ENCODE measurements around the gene RGL4.
"Not testable (repeated sequence)": the region's sequence is repeated elsewhere in the genome, so short reads cannot be mapped to it uniquely, and the experiment has no call there.

The RGL4 gene

GRCh38 chr22:23690713-23691112, at the start of gene RGL4:
TSS of gene RGL4 (plus strand) at chr22:23691013. CDS start at chr22:23692031, 1,018 bp downstream.
- no peak for DNase-seq

- not testable (repeated sequence) for DNase-seq
Observed at GRCh38 chr22:23646526-23646925, 44.3 kb upstream of the RGL4 start.

GRCh38 chr22:23649071-23649501, 41.7 kb upstream of the RGL4 start:
- no peak for DNase-seq

GRCh38 chr22:23651676-23652075, 39.1 kb upstream of the RGL4 start:
- DNase-seq, result no peak

GRCh38 chr22:23652286-23652685, 38.5 kb upstream of the RGL4 start:
- no peak for DNase-seq

GRCh38 chr22:23652711-23653110, 38.1 kb upstream of the RGL4 start:
- DNase-seq, result no peak

- DNase-seq, result no peak
Observed at GRCh38 chr22:23655891-23656475, 34.8 kb upstream of the RGL4 start.

GRCh38 chr22:23657727-23658126, 33.1 kb upstream of the RGL4 start:
- DNase-seq, result no peak

GRCh38 chr22:23660381-23660780, 30.4 kb upstream of the RGL4 start:
- DNase-seq, result not testable (repeated sequence)

- no peak for DNase-seq
Observed at GRCh38 chr22:23670378-23671295, 20.2 kb upstream of the RGL4 start.

GRCh38 chr22:23671387-23671786, 19.4 kb upstream of the RGL4 start:
- DNase-seq, result not testable (repeated sequence)

GRCh38 chr22:23672307-23673049, 18.3 kb upstream of the RGL4 start:
- not testable (repeated sequence) for DNase-seq

GRCh38 chr22:23673050-23673620, 17.7 kb upstream of the RGL4 start:
- no peak for DNase-seq

- DNase-seq, result no peak
Observed at GRCh38 chr22:23673826-23674690, 16.8 kb upstream of the RGL4 start.

- not testable (repeated sequence) for DNase-seq
Observed at GRCh38 chr22:23674886-23675501, 15.8 kb upstream of the RGL4 start.

- no peak for DNase-seq
Observed at GRCh38 chr22:23675502-23676415, 15.1 kb upstream of the RGL4 start.

- DNase-seq, result not testable (repeated sequence)
Observed at GRCh38 chr22:23676841-23677700, 13.7 kb upstream of the RGL4 start.

GRCh38 chr22:23677701-23677995, 13.2 kb upstream of the RGL4 start:
- no peak for DNase-seq

GRCh38 chr22:23678133-23678532, 12.7 kb upstream of the RGL4 start:
- DNase-seq, result no peak
